B cell (primary cell): ENCODE measurements around the gene PDZD8. TPM values are rescaled to one million over a fixed set of nuclear protein-coding genes. Genes with fewer than 3 reads are reported as not detected.

ENCODE experiments used
- ATAC-seq: fragments of 200-7000 bp; cut with Tn5 transposase; one replicate; pipeline ENCODE4 v1.10.0; 2021; ENCODE audit warnings: low read depth, mild to moderate bottlenecking, moderate number of reproducible peaks, moderate library complexity
- CTCF ChIA-PET: fragments of 350-600 bp; sonication (Branson Sonifier 250); formaldehyde crosslinking; loops from one replicate; lab custom pipeline; 2021; ENCODE audit warnings: antibody characterized with exemption, inconsistent platforms; lab: Charles Lee
- POLR2A ChIA-PET: fragments of 350-600 bp; sonication (Branson Sonifier 250); formaldehyde crosslinking; loops from one replicate; lab custom pipeline; 2021; ENCODE audit warnings: antibody characterized with exemption; lab: Charles Lee
- DNase-seq: peaks from one replicate; pipeline ENCODE4 v3.0.0; 2013
- H2AFZ ChIP-seq: 2 replicates; pipeline ENCODE4 v1.6.1; 2012; ENCODE audit warnings: mild to moderate bottlenecking, low read depth, low read length; ENCODE audit not compliant: insufficient read depth, poor library complexity, severe bottlenecking
- H3K27ac ChIP-seq, 2 donors: 1 replicate in 1 of 2; 2 replicates in 1 of 2; pipeline ENCODE4 v1.5.1; 2012 to 2013; ENCODE audit warnings: low read length in 2 of 2, mild to moderate bottlenecking in 2 of 2, moderate library complexity in 1 of 2
- H3K27me3 ChIP-seq, 4 experiments: fragments of 200-600 bp in 1 of 4; sonication (generic) in 1 of 4; replicated peaks in 1 of 4; 1 replicate in 2 of 4; 2 replicates in 2 of 4; pipeline versions ENCODE4 v1.6.1 to v1.7.0; 2013 to 2016; ENCODE audit warnings: low read length in 3 of 4, mild to moderate bottlenecking in 2 of 4, mixed read lengths in 1 of 4, moderate library complexity in 1 of 4; ENCODE audit not compliant: insufficient read depth in 4 of 4, control insufficient read depth in 3 of 4; ENCODE audit errors: control extremely low read depth in 1 of 4
- H3K36me3 ChIP-seq, 2 experiments: replicated peaks in 1 of 2; 1 replicate in 1 of 2; 2 replicates in 1 of 2; pipeline versions ENCODE4 v1.6.1 to v1.7.1; 2013; ENCODE audit warnings: low read length in 1 of 2; ENCODE audit not compliant: insufficient read depth in 2 of 2, control insufficient read depth in 1 of 2; ENCODE audit errors: control extremely low read depth in 1 of 2, extremely low read depth in 1 of 2
- H3K4me1 ChIP-seq, 2 donors: fragments of 200-600 bp in 1 of 2; sonication (generic) in 1 of 2; 1 replicate in 1 of 2; 2 replicates in 1 of 2; pipeline versions ENCODE4 v1.5.1 to v1.6.1; 2013 to 2017; ENCODE audit warnings: low read length in 2 of 2; ENCODE audit not compliant: control insufficient read depth in 2 of 2, insufficient read depth in 2 of 2
- H3K4me2 ChIP-seq: replicated peaks from 2 replicates; pipeline ENCODE3; 2012; ENCODE audit warnings: mild to moderate bottlenecking, low read depth, low read length; ENCODE audit not compliant: poor library complexity, severe bottlenecking
- H3K4me3 ChIP-seq, 5 experiments: fragments of 200-600 bp in 1 of 5; sonication (generic) in 1 of 5; 1 replicate in 3 of 5; 2 replicates in 2 of 5; pipeline versions ENCODE4 v1.5.1 to v1.7.0; 2011 to 2016; ENCODE audit warnings: low read length in 4 of 5, mild to moderate bottlenecking in 4 of 5, low read depth in 2 of 5, control low read depth in 1 of 5, moderate library complexity in 1 of 5; ENCODE audit not compliant: insufficient read depth in 1 of 5; ENCODE audit errors: control extremely low read depth in 1 of 5, extremely low read depth in 1 of 5
- H3K79me2 ChIP-seq: fragments of 200-600 bp; sonication (generic); one replicate; pipeline ENCODE4 v1.6.0; 2016; ENCODE audit warnings: low read length; ENCODE audit not compliant: control insufficient read depth, insufficient read depth
- H3K9ac ChIP-seq: fragments of 200-600 bp; sonication (generic); 2 replicates; pipeline ENCODE4 v1.6.1; 2017; ENCODE audit warnings: mild to moderate bottlenecking, low read length, moderate library complexity
- H3K9me3 ChIP-seq, 3 donors: one replicate each; pipeline versions ENCODE4 v1.6.1 to v1.7.1; 2013; ENCODE audit warnings: low read length in 2 of 3; ENCODE audit not compliant: control insufficient read depth in 2 of 3, insufficient read depth in 1 of 3; ENCODE audit errors: control extremely low read depth in 1 of 3
- H4K20me1 ChIP-seq: 2 replicates; pipeline ENCODE4 v1.6.0; 2012; ENCODE audit warnings: mild to moderate bottlenecking, low read length; ENCODE audit not compliant: insufficient read depth, control insufficient read depth, poor library complexity, severe bottlenecking
- H3K27ac Mint-ChIP-seq: one replicate; pipeline ENCODE4 v1.8.0; 2021; ENCODE audit warnings: mixed read lengths
- H3K27me3 Mint-ChIP-seq: one replicate; pipeline ENCODE4 v1.8.0; 2021; ENCODE audit warnings: mixed read lengths
- H3K4me1 Mint-ChIP-seq: one replicate; pipeline ENCODE4 v1.8.0; 2021; ENCODE audit warnings: mixed read lengths
- H3K4me3 Mint-ChIP-seq: one replicate; pipeline ENCODE4 v1.8.0; 2021; ENCODE audit warnings: mixed read lengths
- H3K9me3 Mint-ChIP-seq: one replicate; pipeline ENCODE4 v1.8.0; 2022; ENCODE audit warnings: mixed read lengths; ENCODE audit not compliant: insufficient read depth
- CTCF ChIP-seq: fragments of 200-600 bp; IDR thresholded peaks from one replicate; pipeline ENCODE4 v1.8.0; 2022; ENCODE audit warnings: antibody characterized with exemption, mild to moderate bottlenecking
- EZH2 ChIP-seq: IDR thresholded peaks from 2 replicates; pipeline ENCODE4 v1.6.1; 2012; ENCODE audit warnings: borderline replicate concordance, low read depth, mild to moderate bottlenecking, moderate library complexity, low read length; ENCODE audit not compliant: insufficient read depth, poor library complexity, severe bottlenecking
- WGBS: methylation state at CpG from one replicate; pipeline ENCODE4 v1.1.5; 2013; ENCODE audit warnings: missing lambda C conversion rate; ENCODE audit not compliant: insufficient coverage; 5-methylcytosine and 5-hydroxymethylcytosine counted together
- intact Hi-C: fragments of 100-400 bp; cut with micrococcal nuclease; formaldehyde crosslinking; loops from one replicate; pipeline ENCODE4 v1.10.0; 2022
- polyA plus RNA-seq: library from polyadenylated mRNA; depleted of rRNA; stranded (reverse); fragments of >200 nt; gene quantifications from 2 replicates; pipeline ENCODE4 v1.2.3, GENCODE V29; 2012
- total RNA-seq, 2 donors: library from RNA; stranded (reverse); fragments of 120-200 nt in 1 of 2; gene quantifications; 1 replicate in 1 of 2; 2 replicates in 1 of 2; pipeline versions ENCODE4 v1.2.3 to v1.2.4, GENCODE V29; 2013 to 2022

Gene PDZD8
- total and polyA plus RNA-seq, 2 donors (not counting 1 experiment from before 2014, with no cell fraction given), result 4.9 to 13.2 TPM

DNA sequence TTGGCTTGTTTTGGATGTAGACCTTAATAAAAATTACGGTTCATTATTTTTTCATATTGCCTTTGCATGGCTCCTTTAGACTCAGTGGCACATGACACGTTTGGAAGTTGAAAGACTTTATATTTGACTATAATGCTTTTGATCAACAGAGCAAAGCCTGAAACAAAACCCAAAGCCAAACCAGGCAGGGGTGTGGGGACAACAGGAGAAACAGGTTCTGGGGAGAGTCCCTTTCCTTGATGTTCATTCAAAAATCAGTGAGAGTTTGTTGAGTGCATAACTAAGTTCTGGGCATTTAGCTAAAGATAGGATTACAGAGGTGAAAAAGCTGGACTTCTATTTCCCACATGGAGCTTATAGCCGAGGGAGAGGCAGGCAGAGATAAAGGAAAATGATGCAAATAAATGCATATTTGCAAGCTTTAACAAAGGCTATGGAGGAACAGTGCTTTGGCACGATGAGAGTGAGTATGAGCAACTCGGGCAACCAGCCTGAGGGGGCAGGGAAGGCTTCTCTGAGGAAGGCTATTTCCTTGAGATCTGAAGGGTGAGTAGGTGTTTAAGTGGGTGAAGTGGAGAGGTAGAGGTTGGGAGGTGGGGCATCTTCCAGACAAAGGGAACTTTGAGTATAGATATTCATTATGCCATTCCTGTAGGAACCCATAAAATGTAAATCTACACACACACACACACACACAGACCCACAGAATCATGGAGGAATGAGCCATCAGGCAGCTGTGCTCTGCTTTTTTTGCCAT, 34.5 kb upstream of the PDZD8 start:
- Mint-ChIP-seq H3K4me3 (no peak overlapping the region), H3K27me3 (peaks cover 33% of the 10 kb centered on the region), H3K9me3 (no peaks in the 10 kb centered on the region), H3K4me1 (no peaks in the 10 kb centered on the region), H3K27ac (no peak overlapping the region)
- Histone ChIP-seq H4K20me1 (no peaks in the 10 kb centered on the region), H3K36me3 (no peaks in the 10 kb centered on the region), H2AFZ (no peak overlapping the region), H3K27me3 (peaks cover 0 to 9% (median 0%) of the 10 kb centered on the region in 4 experiments), H3K9me3 (no peaks in the 10 kb centered on the region), H3K4me3 (no peak overlapping the region), H3K27ac (no peak overlapping the region), H3K79me2 (no peaks in the 10 kb centered on the region), H3K4me1 (no peaks in the 10 kb centered on the region), H3K9ac (no peak overlapping the region), H3K4me2 (no peak overlapping the region)
- ChIA-PET POLR2A (no interaction called here), CTCF (no interaction called here)
- TF ChIP-seq CTCF (no peak), EZH2 (no peak)
- ATAC-seq (no peak), DNase-seq (no peak)
- intact Hi-C loops, result no loop called here
- WGBS, result 64% methylated on average over 3 of the region's 5 CpGs
